HL-60 (cell line): ENCODE measurements around the gene TTLL11.

Experiments used
- DNase-seq, 2 experiments: peaks; one replicate each; pipeline ENCODE4 v3.0.0-alpha.2; 2010 to 2020; ENCODE audit warnings: low read depth in 1 of 2, low spot score in 1 of 2
- H3K27ac ChIP-seq: fragments of 250-450 bp; sonication (Bioruptor Pico); replicated peaks from 2 replicates; pipeline ENCODE4 v1.5.1; 2020; ENCODE audit warnings: mild to moderate bottlenecking, moderate library complexity
- H3K27me3 ChIP-seq: fragments of 250-450 bp; sonication (Bioruptor Pico); 2 replicates; pipeline ENCODE4 v1.5.1; 2021; ENCODE audit warnings: mild to moderate bottlenecking, moderate library complexity; ENCODE audit not compliant: insufficient read depth, poor library complexity, severe bottlenecking
- H3K4me3 ChIP-seq: replicated peaks from 2 replicates; pipeline ENCODE4 v1.5.1; 2011; ENCODE audit warnings: mild to moderate bottlenecking, control low read depth, low read length; ENCODE audit not compliant: insufficient read depth
- GABPA ChIP-seq: IDR thresholded peaks from 2 replicates; pipeline ENCODE4 v1.6.1; 2012; ENCODE audit warnings: low read depth
- POLR2AphosphoS5 ChIP-seq: IDR thresholded peaks from 2 replicates; pipeline ENCODE4 v1.6.1; 2012; ENCODE audit warnings: low read depth
- REST ChIP-seq: IDR thresholded peaks from 2 replicates; pipeline ENCODE4 v1.6.1; 2012; ENCODE audit warnings: low read depth; ENCODE audit not compliant: insufficient replicate concordance
- SPI1 ChIP-seq: IDR thresholded peaks from 2 replicates; pipeline ENCODE4 v1.6.1; 2012; ENCODE audit warnings: low read depth, mild to moderate bottlenecking, borderline replicate concordance
- TF ChIP-seq, protein P1 (sequence below): IDR thresholded peaks from one replicate; pipeline ENCODE4 v1.5.1; 2011; ENCODE audit warnings: low read length, control low read depth, inconsistent platforms; ENCODE audit not compliant: insufficient read depth

The TTLL11 gene

DNA sequence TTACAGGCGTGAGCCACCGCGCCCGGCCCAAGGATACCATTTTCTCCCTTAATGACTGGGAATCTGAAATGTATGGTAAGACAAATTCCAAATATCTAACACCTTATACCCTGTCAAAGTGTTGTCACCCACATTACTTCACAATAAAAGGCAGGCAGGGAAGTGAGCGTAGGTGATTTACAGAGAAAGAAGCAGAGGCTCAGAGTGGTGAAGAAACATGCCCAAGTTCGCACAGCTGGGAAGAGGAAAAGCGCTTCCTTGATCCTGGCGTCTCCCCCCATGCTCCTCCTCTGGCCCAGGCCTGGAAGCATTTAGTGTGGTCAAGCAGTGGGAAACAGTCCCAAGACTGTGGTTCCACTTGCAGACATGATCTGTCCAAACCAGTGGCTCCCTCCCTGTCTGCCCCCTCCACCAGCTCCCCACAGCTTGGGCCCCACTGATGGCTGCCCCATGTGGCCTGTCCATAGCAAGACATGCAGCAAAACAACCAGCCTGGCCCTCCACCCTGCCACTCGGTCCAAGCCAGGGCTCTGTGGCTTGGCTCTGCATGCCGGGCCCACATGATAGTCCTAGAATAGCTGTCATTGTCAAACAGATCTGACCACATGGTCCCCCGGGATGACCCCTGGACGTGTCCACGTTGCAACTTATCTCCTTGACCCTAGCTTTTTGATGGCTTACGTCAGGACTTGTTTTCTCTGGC lies 107.2 kb downstream of the TTLL11 start:
- no peak for TF ChIP-seq SPI1
- TF ChIP-seq GABPA, result no peak
- TF ChIP-seq, protein P1, sequence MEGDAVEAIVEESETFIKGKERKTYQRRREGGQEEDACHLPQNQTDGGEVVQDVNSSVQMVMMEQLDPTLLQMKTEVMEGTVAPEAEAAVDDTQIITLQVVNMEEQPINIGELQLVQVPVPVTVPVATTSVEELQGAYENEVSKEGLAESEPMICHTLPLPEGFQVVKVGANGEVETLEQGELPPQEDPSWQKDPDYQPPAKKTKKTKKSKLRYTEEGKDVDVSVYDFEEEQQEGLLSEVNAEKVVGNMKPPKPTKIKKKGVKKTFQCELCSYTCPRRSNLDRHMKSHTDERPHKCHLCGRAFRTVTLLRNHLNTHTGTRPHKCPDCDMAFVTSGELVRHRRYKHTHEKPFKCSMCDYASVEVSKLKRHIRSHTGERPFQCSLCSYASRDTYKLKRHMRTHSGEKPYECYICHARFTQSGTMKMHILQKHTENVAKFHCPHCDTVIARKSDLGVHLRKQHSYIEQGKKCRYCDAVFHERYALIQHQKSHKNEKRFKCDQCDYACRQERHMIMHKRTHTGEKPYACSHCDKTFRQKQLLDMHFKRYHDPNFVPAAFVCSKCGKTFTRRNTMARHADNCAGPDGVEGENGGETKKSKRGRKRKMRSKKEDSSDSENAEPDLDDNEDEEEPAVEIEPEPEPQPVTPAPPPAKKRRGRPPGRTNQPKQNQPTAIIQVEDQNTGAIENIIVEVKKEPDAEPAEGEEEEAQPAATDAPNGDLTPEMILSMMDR, result no peak
- TF ChIP-seq REST, result no peak
- TF ChIP-seq POLR2AphosphoS5, result no peak
- no peak overlapping the region for H3K27ac ChIP-seq
- no peak for DNase-seq

DNA sequence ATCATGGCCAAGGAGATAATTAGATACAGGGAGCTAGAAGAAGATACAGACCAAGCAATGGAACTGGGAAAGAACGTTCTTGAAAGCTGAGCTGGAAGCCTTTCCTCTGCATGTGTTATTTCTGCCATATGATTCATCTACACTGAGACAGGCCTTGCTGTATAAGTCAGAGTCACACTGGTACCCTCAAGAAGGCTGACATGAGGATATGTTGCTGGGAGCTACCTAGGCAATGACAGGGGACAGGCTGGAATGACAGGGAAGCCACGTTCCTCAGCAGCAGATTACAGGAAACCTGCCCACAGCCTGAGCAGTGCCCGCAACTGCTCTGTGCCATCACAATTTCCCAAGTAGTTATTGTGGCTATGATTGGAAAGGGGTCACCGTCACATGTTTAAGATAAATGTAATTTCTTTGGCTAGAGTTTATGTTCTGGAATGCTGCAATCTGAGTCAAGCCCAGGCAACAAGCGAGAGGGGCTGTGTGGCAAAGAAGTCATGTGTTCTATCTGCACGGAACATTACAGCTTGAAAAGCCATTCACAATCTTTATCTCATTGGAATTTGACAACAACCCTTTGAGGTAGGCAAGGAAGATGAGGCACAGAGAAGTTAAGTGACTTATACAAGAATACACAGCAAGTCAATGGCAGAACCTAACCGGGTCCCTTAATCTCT lies 108.2 kb downstream of the TTLL11 start:
- no peak overlapping the region for H3K4me3 ChIP-seq
- TF ChIP-seq GABPA (no peak), REST (no peak), POLR2AphosphoS5 (no peak), SPI1 (no peak)
- TF ChIP-seq, protein P1, result no peak
- H3K27ac ChIP-seq, result no peak overlapping the region
- no peak for DNase-seq
- no peaks in the 10 kb centered on the region for H3K27me3 ChIP-seq

More for the DNA sequence above, 107.2 kb downstream of the TTLL11 start:
- H3K27me3 ChIP-seq, result no peaks in the 10 kb centered on the region
- H3K4me3 ChIP-seq, result no peak overlapping the region

- H3K4me3 ChIP-seq, result no peak overlapping the region
- no peaks in the 10 kb centered on the region for H3K27me3 ChIP-seq
- DNase-seq, result no peak
- no peak overlapping the region for H3K27ac ChIP-seq
- TF ChIP-seq REST (no peak), SPI1 (no peak), POLR2AphosphoS5 (no peak), GABPA (no peak)
- TF ChIP-seq, protein P1, result no peak
These were observed 109.4 kb downstream of the TTLL11 start for GRCh38 chr9:121983736-121984135.
